HCT116 (cell line): Measurements from ENCODE around the gene THADA. TPM values are rescaled to one million over a fixed set of nuclear protein-coding genes. Genes with fewer than 3 reads are reported as not detected.

ENCODE experiments used
- ATAC-seq: fragments of 200-7000 bp; cut with Tn5 transposase; 2 replicates; pipeline ENCODE4 v1.9.1; 2020; ENCODE audit warnings: mild to moderate bottlenecking, moderate library complexity
- BruUV-seq: library from RNA; stranded (reverse); fragments of 400-500 nt; replicated peaks from 2 replicates; lab custom pipeline; 2021; lab: Mats Ljungman, UMichigan
- CTCF ChIA-PET: fragments of 300-600 bp; sonication (Branson Sonifier 250); formaldehyde crosslinking; loops from one replicate; lab custom pipeline; 2021; ENCODE audit warnings: antibody characterized with exemption; lab: Charles Lee
- POLR2A ChIA-PET: fragments of 300-600, 350-600 bp; sonication (Branson Sonifier 250); formaldehyde crosslinking; loops from one replicate; lab custom pipeline; 2021; ENCODE audit warnings: antibody characterized with exemption; lab: Charles Lee
- RAD21 ChIA-PET, 2 experiments: fragments of 300-600 bp; sonication (Branson Sonifier 250); formaldehyde crosslinking; loops; one replicate each; lab custom pipeline; 2023; ENCODE audit warnings: low total read pairs in 2 of 2; ENCODE audit not compliant: uncharacterized antibody in 2 of 2, unreplicated experiment in 2 of 2, low non-redundant PET in 1 of 2; lab: Charles Lee
- DNase-seq: peaks from one replicate; pipeline ENCODE4 v3.0.0-alpha.2; 2010; ENCODE audit warnings: low read depth, low spot score
- H2AFZ ChIP-seq: fragments of 200-600 bp; shearing (Covaris generic), sonication (generic); 2 replicates; pipeline ENCODE4 v1.6.1; 2017; ENCODE audit warnings: low read depth, mixed run types, mixed read lengths, antibody characterized with exemption, low read length; ENCODE audit not compliant: poor library complexity, severe bottlenecking
- H3K27ac ChIP-seq: 2 replicates; pipeline ENCODE4 v1.5.1; 2012; ENCODE audit warnings: low read depth, low read length
- H3K27me3 ChIP-seq: fragments of 200-600 bp; sonication (generic); 2 replicates; pipeline ENCODE4 v1.6.1; 2016; ENCODE audit warnings: mixed run types, low read length, mixed read lengths; ENCODE audit not compliant: insufficient read depth
- H3K36me3 ChIP-seq, 2 experiments: fragments of 200-500 bp in 1 of 2; fragments of 200-600 bp in 1 of 2; sonication (Bioruptor generic) in 1 of 2; sonication (generic) in 1 of 2; 2 replicates each; pipeline versions ENCODE4 v1.5.1 to v1.6.1; 2014 to 2016; ENCODE audit warnings: low read length in 2 of 2, inconsistent platforms in 1 of 2, mixed read lengths in 1 of 2, mixed run types in 1 of 2; ENCODE audit not compliant: insufficient read depth in 2 of 2, control insufficient read depth in 1 of 2
- H3K4me1 ChIP-seq, 2 experiments: fragments of 200-600 bp in 1 of 2; sonication (generic) in 1 of 2; 2 replicates each; pipeline versions ENCODE4 v1.5.1 to v1.6.1; 2012 to 2017; ENCODE audit warnings: low read length in 2 of 2, inconsistent platforms in 1 of 2, mild to moderate bottlenecking in 1 of 2, mixed read lengths in 1 of 2, mixed run types in 1 of 2, moderate library complexity in 1 of 2; ENCODE audit not compliant: insufficient read depth in 2 of 2, control insufficient read depth in 1 of 2
- H3K4me2 ChIP-seq: fragments of 200-600 bp; sonication (generic); 2 replicates; pipeline ENCODE4 v1.6.1; 2017; ENCODE audit warnings: mixed run types, low read length, mixed read lengths
- H3K4me3 ChIP-seq, 2 experiments: fragments of 200-600 bp in 1 of 2; sonication (generic) in 1 of 2; replicated peaks in 1 of 2; 2 replicates each; pipeline ENCODE4 v1.5.1; 2011 to 2016; ENCODE audit warnings: low read length in 2 of 2, control low read depth in 1 of 2, low read depth in 1 of 2, mild to moderate bottlenecking in 1 of 2, mixed read lengths in 1 of 2, mixed run types in 1 of 2
- H3K79me2 ChIP-seq: fragments of 200-600 bp; sonication (generic); 2 replicates; pipeline ENCODE4 v1.6.1; 2017; ENCODE audit warnings: mild to moderate bottlenecking, mixed run types, low read length, moderate library complexity, mixed read lengths; ENCODE audit not compliant: insufficient read depth
- H3K9ac ChIP-seq: fragments of 200-600 bp; sonication (generic); 2 replicates; pipeline ENCODE4 v1.6.1; 2016; ENCODE audit warnings: low read length, mixed read lengths
- H3K9me2 ChIP-seq: fragments of 200-600 bp; sonication (generic), shearing (Covaris generic); 2 replicates; pipeline ENCODE4 v1.6.1; 2017; ENCODE audit warnings: mixed run types, mild to moderate bottlenecking, moderate library complexity; ENCODE audit not compliant: insufficient read depth
- H3K9me3 ChIP-seq, 2 experiments: fragments of 200-500 bp in 1 of 2; fragments of 200-600 bp in 1 of 2; sonication (Bioruptor generic) in 1 of 2; sonication (generic) in 1 of 2; 2 replicates each; pipeline ENCODE4 v1.6.1; 2014 to 2017; ENCODE audit warnings: low read length in 2 of 2, mixed read lengths in 2 of 2, inconsistent platforms in 1 of 2, low read depth in 1 of 2, mild to moderate bottlenecking in 1 of 2, mixed run types in 1 of 2, moderate library complexity in 1 of 2; ENCODE audit not compliant: control insufficient read depth in 1 of 2, insufficient read depth in 1 of 2
- H4K20me1 ChIP-seq: fragments of 200-600 bp; sonication (generic), shearing (Covaris generic); 2 replicates; pipeline ENCODE4 v1.6.1; 2017; ENCODE audit warnings: mixed run types, mild to moderate bottlenecking, moderate library complexity; ENCODE audit not compliant: insufficient read depth
- CEBPB ChIP-seq: IDR thresholded peaks from 2 replicates; pipeline ENCODE4 v1.6.1; 2012; ENCODE audit warnings: low read depth
- CTCF ChIP-seq, 3 experiments: fragments of 200-600 bp in 1 of 3; sonication (generic) in 1 of 3; IDR thresholded peaks in 2 of 3; conservative IDR thresholded peaks in 1 of 3; 2 replicates each; pipeline ENCODE4 v1.5.1; 2012 to 2017; ENCODE audit warnings: low read depth in 2 of 3, low read length in 2 of 3, antibody characterized with exemption in 1 of 3, borderline replicate concordance in 1 of 3, control low read depth in 1 of 3, mild to moderate bottlenecking in 1 of 3, mixed read lengths in 1 of 3, mixed run types in 1 of 3, moderate library complexity in 1 of 3; ENCODE audit not compliant: insufficient read depth in 1 of 3
- ELF1 ChIP-seq: IDR thresholded peaks from 2 replicates; pipeline ENCODE4 v1.6.1; 2012; ENCODE audit warnings: low read depth, borderline replicate concordance
- REST ChIP-seq: IDR thresholded peaks from 2 replicates; pipeline ENCODE4 v1.6.1; 2012; ENCODE audit warnings: low read depth
- SIN3A ChIP-seq: IDR thresholded peaks from 2 replicates; pipeline ENCODE4 v1.6.1; 2012; ENCODE audit warnings: low read depth
- YY1 ChIP-seq: IDR thresholded peaks from 2 replicates; pipeline ENCODE4 v1.6.1; 2011; ENCODE audit warnings: low read length, low read depth, moderate library complexity, mild to moderate bottlenecking; ENCODE audit not compliant: insufficient replicate concordance; ENCODE audit errors: extremely low read depth
- intact Hi-C: fragments of 100-400 bp; cut with micrococcal nuclease; formaldehyde crosslinking; loops from 2 replicates; pipeline ENCODE4 v1.10.0; 2022
- total RNA-seq: library from RNA; stranded (reverse); gene quantifications from one replicate; pipeline ENCODE4 v1.2.1, GENCODE V29; 2021; ENCODE audit not compliant: unreplicated experiment

The THADA gene
- total RNA-seq, 1 experiment from 2014 or later, result 30.7 TPM

- TF ChIP-seq YY1 (no peak), REST (no peak)
Observed at GRCh38 chr2:43474273-43474672, 121.6 kb downstream of the THADA start (continued).

- ChIA-PET RAD21 (no interaction called here), POLR2A (no interaction called here), CTCF (interaction anchor here (1.2 kb wide), 1 partner anchor 11 kb away, joined by 4 read pairs; no protein-coding TSS in a partner anchor)
- no peaks in the 10 kb centered on the region for H4K20me1 ChIP-seq
- H3K4me1 ChIP-seq, result peaks cover 19 to 27% of the 10 kb centered on the region in 2 experiments
- H3K9me2 ChIP-seq, result no peaks in the 10 kb centered on the region
- no peaks in the 10 kb centered on the region for H3K79me2 ChIP-seq
- DNase-seq (no peak), ATAC-seq (no peak)
- no peak for TF ChIP-seq ELF1
- no peak for TF ChIP-seq CEBPB
- TF ChIP-seq SIN3A, result no peak
- no peak for TF ChIP-seq CTCF (IDR thresholded peaks at IDR 0.05 in 2 of 3, conservative IDR thresholded peaks at IDR 0.05 in 1 of 3; ENCODE audit: borderline replicate concordance in 1 of 3, insufficient read depth in 1 of 3, low read depth in 2 of 3, low read length in 2 of 3)
- no peak for TF ChIP-seq REST
- no peaks in the 10 kb centered on the region for H3K27me3 ChIP-seq
- no peak overlapping the region for H3K27ac ChIP-seq
- H2AFZ ChIP-seq, result no peak overlapping the region
- no peak overlapping the region for H3K4me2 ChIP-seq
- no peaks in the 10 kb centered on the region for H3K9me3 ChIP-seq
- intact Hi-C loops, result no loop called here
- BruUV-seq, result no TSS peak
- H3K4me3 ChIP-seq, result no peak overlapping the region
- no peak overlapping the region for H3K9ac ChIP-seq
- no peaks in the 10 kb centered on the region for H3K36me3 ChIP-seq
Observed at GRCh38 chr2:43473767-43474166, 122.1 kb downstream of the THADA start.
